SK-N-SH treated with all-trans-retinoic acid at 6 μM for 48 hours (cell line): ENCODE measurements around the gene PRR5L.

Experiments used
- ATAC-seq: fragments of 200-7000 bp; cut with Tn5 transposase; 3 replicates; pipeline ENCODE4 v1.9.1; 2020; ENCODE audit warnings: mild to moderate bottlenecking, moderate library complexity
- ARNTL ChIP-seq: fragments of 450-650 bp; formaldehyde crosslinking; IDR thresholded peaks from 2 replicates; pipeline ENCODE4 v1.5.0; 2020; ENCODE audit warnings: low read depth, mild to moderate bottlenecking, moderate library complexity, borderline replicate concordance
- BACH2 ChIP-seq: fragments of 250-450 bp; sonication (Bioruptor Pico); IDR thresholded peaks from 2 replicates; pipeline ENCODE4 v1.9.0; 2021; ENCODE audit warnings: mild to moderate bottlenecking, borderline replicate concordance
- CSDC2 ChIP-seq: fragments of 250-450 bp; sonication (Bioruptor Pico); IDR thresholded peaks from 2 replicates; pipeline ENCODE4 v1.5.0; 2020; ENCODE audit warnings: mild to moderate bottlenecking, moderate library complexity
- ESRRG ChIP-seq: fragments of 250-450 bp; sonication (Bioruptor Pico); IDR thresholded peaks from 2 replicates; pipeline ENCODE4 v1.6.1; 2021; ENCODE audit warnings: mild to moderate bottlenecking
- GLIS3 ChIP-seq: fragments of 250-450 bp; sonication (Bioruptor Pico); IDR thresholded peaks from 2 replicates; pipeline ENCODE4 v1.5.0; 2020; ENCODE audit warnings: mild to moderate bottlenecking, moderate library complexity
- OSR1 ChIP-seq: fragments of 250-450 bp; sonication (Bioruptor Pico); IDR thresholded peaks from 2 replicates; pipeline ENCODE4 v1.8.0; 2022; ENCODE audit warnings: moderate library complexity, mild to moderate bottlenecking, inconsistent platforms
- PATZ1 ChIP-seq: fragments of 250-450 bp; sonication (Bioruptor Pico); IDR thresholded peaks from 2 replicates; pipeline ENCODE4 v1.8.0; 2020; ENCODE audit warnings: mild to moderate bottlenecking, moderate library complexity, borderline replicate concordance
- PPARA ChIP-seq: fragments of 250-450 bp; sonication (Bioruptor Pico); IDR thresholded peaks from 2 replicates; pipeline ENCODE4 v1.5.0; 2020; ENCODE audit warnings: mild to moderate bottlenecking, borderline replicate concordance
- RARB ChIP-seq: fragments of 250-450 bp; sonication (Bioruptor Pico); IDR thresholded peaks from 2 replicates; pipeline ENCODE4 v1.8.0; 2021; ENCODE audit warnings: mild to moderate bottlenecking, moderate library complexity
- SNAI2 ChIP-seq: fragments of 250-450 bp; sonication (Bioruptor Pico); IDR thresholded peaks from 2 replicates; pipeline ENCODE4 v1.5.0; 2020; ENCODE audit warnings: mild to moderate bottlenecking, moderate library complexity
- TCF4 ChIP-seq: fragments of 250-450 bp; sonication (Bioruptor Pico); IDR thresholded peaks from 2 replicates; pipeline ENCODE4 v1.8.0; 2021; ENCODE audit warnings: mild to moderate bottlenecking, moderate library complexity, borderline replicate concordance
- TOX ChIP-seq: fragments of 250-450 bp; sonication (Bioruptor Pico); IDR thresholded peaks from 2 replicates; pipeline ENCODE4 v1.8.0; 2021; ENCODE audit warnings: mild to moderate bottlenecking, moderate library complexity, borderline replicate concordance
- TSHZ2 ChIP-seq: fragments of 250-450 bp; sonication (Bioruptor Pico); IDR thresholded peaks from 2 replicates; pipeline ENCODE4 v1.5.0; 2020; ENCODE audit warnings: mild to moderate bottlenecking, moderate library complexity
- ZC3H10 ChIP-seq: fragments of 250-450 bp; sonication (Bioruptor Pico); IDR thresholded peaks from 2 replicates; pipeline ENCODE4 v1.5.1; 2021; ENCODE audit warnings: mild to moderate bottlenecking, moderate library complexity
- ZFP3 ChIP-seq: fragments of 250-450 bp; sonication (Bioruptor Pico); IDR thresholded peaks from 2 replicates; pipeline ENCODE4 v1.5.0; 2020; ENCODE audit warnings: mild to moderate bottlenecking, moderate library complexity
- ZFP30 ChIP-seq: fragments of 450-650 bp; formaldehyde crosslinking; IDR thresholded peaks from 2 replicates; pipeline ENCODE4 v1.5.0; 2022; ENCODE audit warnings: mild to moderate bottlenecking, moderate library complexity
- ZNF565 ChIP-seq: fragments of 450-650 bp; formaldehyde crosslinking; conservative IDR thresholded peaks from 2 replicates; pipeline ENCODE4 v1.5.0; 2020; ENCODE audit warnings: low read depth, mild to moderate bottlenecking, moderate library complexity
- ZNF70 ChIP-seq: fragments of 450-650 bp; formaldehyde crosslinking; IDR thresholded peaks from 2 replicates; pipeline ENCODE4 v1.5.0; 2020; ENCODE audit warnings: mild to moderate bottlenecking, moderate library complexity
- ZNF8 ChIP-seq: fragments of 450-650 bp; formaldehyde crosslinking; IDR thresholded peaks from 2 replicates; pipeline ENCODE4 v1.5.0; 2020; ENCODE audit warnings: mild to moderate bottlenecking, moderate library complexity
- TF ChIP-seq, protein P1 (sequence below): fragments of 250-450 bp; sonication (Bioruptor Pico); IDR thresholded peaks from 2 replicates; pipeline ENCODE4 v1.5.1; 2021; ENCODE audit warnings: mild to moderate bottlenecking, moderate library complexity

PRR5L gene

GRCh38 chr11:36311926-36312595, 16.0 kb downstream of the PRR5L start:
- TF ChIP-seq BACH2 (CRISPR knock-in tag) (no peak), OSR1 (CRISPR knock-in tag) (no peak), ZFP30 (CRISPR knock-in tag) (no peak), TOX (no peak), PPARA (CRISPR knock-in tag) (no peak)
- TF ChIP-seq, all 23 proteins: peak for 0
- ATAC-seq: no peak

DNA sequence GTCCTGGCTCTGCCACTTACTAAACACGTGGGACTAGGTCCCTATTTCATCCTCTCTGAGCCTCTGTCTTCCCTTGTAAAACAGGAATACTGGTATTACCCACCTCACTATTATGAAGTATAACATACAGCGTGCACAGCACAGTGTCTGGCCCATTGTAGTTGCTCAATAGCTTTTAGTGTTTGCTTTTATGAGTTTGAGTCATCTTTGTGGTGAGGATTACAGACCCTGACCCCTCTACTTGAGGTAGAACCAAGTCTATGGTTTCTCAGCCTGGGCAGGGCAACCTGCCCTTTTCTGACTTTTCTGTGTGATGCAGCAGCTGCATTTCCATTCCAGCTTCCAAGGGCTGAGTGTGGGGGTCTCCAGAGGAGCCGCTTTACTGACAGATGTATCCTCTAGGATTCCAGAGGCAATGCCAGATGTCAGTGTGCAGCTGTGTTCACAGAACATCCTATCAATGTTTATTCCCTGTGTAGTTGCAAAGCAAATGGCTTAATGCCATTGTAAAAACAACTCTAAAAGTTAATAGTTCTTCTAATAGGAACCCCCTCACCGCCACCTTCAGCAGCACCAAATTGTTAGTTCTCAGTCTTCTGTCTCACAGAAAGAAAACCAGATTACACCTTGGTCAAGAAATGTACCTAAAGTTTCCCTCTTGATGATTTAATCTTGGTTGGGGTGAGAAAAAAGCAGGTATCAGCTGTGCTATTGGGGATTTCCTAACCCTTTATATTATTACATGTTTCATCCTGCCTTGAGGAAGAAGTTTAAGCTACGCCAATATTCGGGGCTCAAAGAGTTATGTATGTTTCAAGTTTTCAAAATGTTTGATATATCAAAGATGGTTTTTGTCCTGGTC, 16.8 kb downstream of the PRR5L start:
- ATAC-seq: no peak
- TF ChIP-seq ESRRG (CRISPR knock-in tag): no peak
- TF ChIP-seq ZC3H10: no peak
- TF ChIP-seq, protein P1, sequence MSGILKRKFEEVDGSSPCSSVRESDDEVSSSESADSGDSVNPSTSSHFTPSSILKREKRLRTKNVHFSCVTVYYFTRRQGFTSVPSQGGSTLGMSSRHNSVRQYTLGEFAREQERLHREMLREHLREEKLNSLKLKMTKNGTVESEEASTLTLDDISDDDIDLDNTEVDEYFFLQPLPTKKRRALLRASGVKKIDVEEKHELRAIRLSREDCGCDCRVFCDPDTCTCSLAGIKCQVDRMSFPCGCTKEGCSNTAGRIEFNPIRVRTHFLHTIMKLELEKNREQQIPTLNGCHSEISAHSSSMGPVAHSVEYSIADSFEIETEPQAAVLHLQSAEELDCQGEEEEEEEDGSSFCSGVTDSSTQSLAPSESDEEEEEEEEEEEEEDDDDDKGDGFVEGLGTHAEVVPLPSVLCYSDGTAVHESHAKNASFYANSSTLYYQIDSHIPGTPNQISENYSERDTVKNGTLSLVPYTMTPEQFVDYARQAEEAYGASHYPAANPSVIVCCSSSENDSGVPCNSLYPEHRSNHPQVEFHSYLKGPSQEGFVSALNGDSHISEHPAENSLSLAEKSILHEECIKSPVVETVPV (CRISPR knock-in tag): no peak

DNA sequence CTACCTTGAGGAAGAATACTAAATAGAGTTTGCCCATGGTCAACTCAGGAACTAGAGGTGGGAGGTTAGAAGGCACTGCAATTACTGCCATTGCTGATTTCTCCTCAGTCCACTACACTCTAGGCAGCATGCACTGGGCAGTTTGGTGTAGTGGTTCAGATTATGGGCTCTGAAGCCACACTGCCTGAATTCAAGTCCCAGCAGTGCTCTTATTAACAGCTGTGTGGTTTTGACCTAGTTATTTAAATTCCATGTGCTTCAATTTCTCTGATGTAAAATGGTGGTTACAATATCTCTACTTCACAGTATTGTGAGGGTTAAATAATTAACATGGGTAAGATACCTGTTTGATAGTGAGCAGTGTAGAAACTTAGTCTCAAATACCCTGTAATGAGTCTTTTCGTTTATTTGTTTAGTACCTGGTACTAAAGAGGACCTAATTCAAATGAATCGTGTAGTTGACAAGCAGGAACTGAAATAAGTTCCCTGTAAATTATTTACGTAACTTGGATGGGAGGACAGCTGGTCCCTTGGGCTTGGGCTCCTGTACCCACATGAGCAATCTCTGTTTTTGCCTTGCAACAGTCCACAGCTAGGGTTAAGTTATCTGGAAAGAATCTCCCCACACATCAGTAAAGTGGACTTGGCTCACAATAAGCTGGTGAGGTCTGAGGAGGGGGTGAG, 17.8 kb downstream of the PRR5L start:
- no peak for ATAC-seq

GRCh38 chr11:36314434-36314767, 18.3 kb downstream of the PRR5L start:
- TF ChIP-seq SNAI2 (CRISPR knock-in tag) (no peak), CSDC2 (CRISPR knock-in tag) (no peak), ZFP30 (CRISPR knock-in tag) (no peak), ZFP3 (CRISPR knock-in tag) (no peak), TCF4 (CRISPR knock-in tag) (no peak), OSR1 (CRISPR knock-in tag) (no peak), PATZ1 (CRISPR knock-in tag) (no peak), TSHZ2 (CRISPR knock-in tag) (no peak), ZNF8 (CRISPR knock-in tag) (no peak), ARNTL (CRISPR knock-in tag) (no peak), ZC3H10 (no peak), BACH2 (CRISPR knock-in tag) (no peak), ZNF565 (CRISPR knock-in tag) (no peak), GLIS3 (CRISPR knock-in tag) (no peak), RARB (CRISPR knock-in tag) (no peak), PPARA (CRISPR knock-in tag) (no peak)
- ATAC-seq: no peak

More for the DNA sequence above, 17.8 kb downstream of the PRR5L start:
- TF ChIP-seq TOX: no peak
- TF ChIP-seq SNAI2 (CRISPR knock-in tag): no peak
- TF ChIP-seq ZFP3 (CRISPR knock-in tag): no peak
- TF ChIP-seq ZNF70: no peak
- no peak for TF ChIP-seq ARNTL (CRISPR knock-in tag)
- no peak for TF ChIP-seq ZC3H10
